A549 (cell line): ENCODE results near the gene MARK3. TPM values are rescaled to one million over a fixed set of nuclear protein-coding genes. Genes with fewer than 3 reads are reported as not detected.
A peak's percentile ranks its signal among the peaks of the same experiment; 100 is the strongest.

Experiments used
- ATAC-seq, 2 experiments: fragments of 200-7000 bp in 1 of 2; fragments of >200 bp in 1 of 2; cut with Nextera tagmentation in 1 of 2; cut with Tn5 transposase in 1 of 2; 3 replicates each; pipeline versions ENCODE4 v1.8.0 to v1.9.1; 2018 to 2020; ENCODE audit warnings: mild to moderate bottlenecking in 1 of 2, moderate library complexity in 1 of 2
- CTCF ChIA-PET: fragments of 300-600 bp; sonication (Branson Sonifier 250); formaldehyde crosslinking; extraction: SDS; loops from one replicate; lab custom pipeline; 2021; ENCODE audit warnings: antibody characterized with exemption, inconsistent platforms; lab: Yijun Ruan, JAX
- POLR2A ChIA-PET: fragments of 350-600 bp; formaldehyde crosslinking; extraction: SDS; loops from one replicate; lab custom pipeline; 2021; ENCODE audit warnings: antibody characterized with exemption, inconsistent platforms; lab: Yijun Ruan, JAX
- DNase-seq, 2 experiments: peaks; one replicate each; pipeline versions ENCODE4 v3.0.0 to v3.0.0-alpha.2; 2011 to 2016; ENCODE audit warnings: low read depth in 1 of 2, low spot score in 1 of 2
- FAIRE-seq: peaks from 2 replicates; lab custom pipeline; 2011; peaks lifted over from hg19 to GRCh38; lab: Jason Lieb, UNC
- H3K27ac ChIP-seq, 2 experiments: fragments of >200 bp; sonication (Bioruptor Twin); formaldehyde crosslinking; 3 replicates each; pipeline ENCODE4 v1.5.1; 2016 to 2017
- H3K4me1 ChIP-seq: fragments of >200 bp; sonication (Bioruptor Twin); formaldehyde crosslinking; 3 replicates; pipeline ENCODE4 v1.6.1; 2016
- H3K4me2 ChIP-seq: fragments of >200 bp; sonication (Bioruptor Twin); formaldehyde crosslinking; 3 replicates; pipeline ENCODE4 v1.6.1; 2016
- H3K4me3 ChIP-seq: fragments of >200 bp; sonication (Bioruptor Twin); formaldehyde crosslinking; 3 replicates; pipeline ENCODE4 v1.5.1; 2016
- H3K9me3 ChIP-seq: fragments of >200 bp; sonication (Bioruptor Twin); formaldehyde crosslinking; 3 replicates; pipeline ENCODE4 v1.6.1; 2016
- CBX8 ChIP-seq: fragments of 200-600 bp; sonication (generic); IDR thresholded peaks from 2 replicates; pipeline ENCODE4 v1.6.1; 2016
- CHD2 ChIP-seq: fragments of 150-350 bp; IDR thresholded peaks from 2 replicates; pipeline ENCODE4 v1.6.1; 2014; ENCODE audit warnings: low read length; ENCODE audit not compliant: partially characterized antibody
- CHD4 ChIP-seq: fragments of 200-600 bp; sonication (generic); IDR thresholded peaks from 2 replicates; pipeline ENCODE4 v1.6.1; 2016; ENCODE audit warnings: antibody characterized with exemption, mild to moderate bottlenecking, borderline replicate concordance
- EP300 ChIP-seq, 2 experiments: fragments of >200 bp; sonication (Bioruptor Twin); formaldehyde crosslinking; IDR thresholded peaks; 2 replicates in 1 of 2; 3 replicates in 1 of 2; pipeline ENCODE4 v1.6.1; 2016 to 2017
- ESRRA ChIP-seq: fragments of 150-350 bp; IDR thresholded peaks from 2 replicates; pipeline ENCODE4 v1.6.1; 2014; ENCODE audit warnings: mild to moderate bottlenecking, low read length, borderline replicate concordance
- FOSB ChIP-seq: fragments of 250-450 bp; sonication (Bioruptor Pico); IDR thresholded peaks from 2 replicates; pipeline ENCODE4 v1.5.0; 2020; ENCODE audit warnings: mild to moderate bottlenecking, moderate library complexity
- GATA3 ChIP-seq: IDR thresholded peaks from 2 replicates; pipeline ENCODE4 v1.6.1; 2012; ENCODE audit warnings: borderline replicate concordance
- HEYL ChIP-seq: fragments of 250-450 bp; sonication (Bioruptor Pico); IDR thresholded peaks from 2 replicates; pipeline ENCODE4 v1.8.0; 2021; ENCODE audit warnings: mild to moderate bottlenecking, moderate library complexity
- HOXA7 ChIP-seq: fragments of 250-450 bp; sonication (Bioruptor Pico); IDR thresholded peaks from 2 replicates; pipeline ENCODE4 v1.5.0; 2020; ENCODE audit warnings: mild to moderate bottlenecking, moderate library complexity
- HOXB13 ChIP-seq: fragments of 250-450 bp; sonication (Bioruptor Pico); IDR thresholded peaks from 2 replicates; pipeline ENCODE4 v1.5.0; 2020; ENCODE audit warnings: low read depth, mild to moderate bottlenecking, moderate library complexity
- JUN ChIP-seq, 2 experiments: fragments of >200 bp; sonication (Bioruptor Twin); formaldehyde crosslinking; IDR thresholded peaks; 2 replicates in 1 of 2; 3 replicates in 1 of 2; pipeline ENCODE4 v1.6.1; 2016 to 2017
- JUNB ChIP-seq: fragments of >200 bp; sonication (Bioruptor Twin); formaldehyde crosslinking; IDR thresholded peaks from 2 replicates; pipeline ENCODE4 v1.6.1; 2016
- NR3C1 ChIP-seq: fragments of >200 bp; sonication (Bioruptor Twin); formaldehyde crosslinking; IDR thresholded peaks from 3 replicates; pipeline ENCODE4 v1.6.1; 2017
- POLR2AphosphoS2 ChIP-seq: conservative IDR thresholded peaks from 2 replicates; pipeline ENCODE4 v1.6.1; 2012; ENCODE audit warnings: low read length, improper control_type of control experiment, inconsistent platforms
- SREBF2 ChIP-seq: fragments of 450-650 bp; IDR thresholded peaks from 2 replicates; pipeline ENCODE4 v1.6.1; 2014; ENCODE audit warnings: mild to moderate bottlenecking, moderate library complexity
- TFCP2L1 ChIP-seq: fragments of 250-450 bp; sonication (Bioruptor Pico); IDR thresholded peaks from 2 replicates; pipeline ENCODE4 v1.5.0; 2021; ENCODE audit warnings: mild to moderate bottlenecking
- WGBS: methylation state at CpG from one replicate; pipeline ENCODE4 v1.1.6; 2017; ENCODE audit errors: missing lambda C conversion rate; 5-methylcytosine and 5-hydroxymethylcytosine counted together
- polyA plus RNA-seq, 4 experiments: library from polyadenylated mRNA; depleted of rRNA in 3 of 4; stranded (reverse); fragments of >200 nt; fragmentation: RNase III in 1 of 4; extraction: RNeasy Plus Mini Kit Qiagen cat#74134 plus additional on column Dnase treatment in 1 of 4; gene quantifications; 2 replicates in 3 of 4; 3 replicates in 1 of 4; pipeline ENCODE4 v1.2.3, GENCODE V29; 2011 to 2017
- TF ChIP-seq, protein P1 (sequence below): fragments of 250-450 bp; sonication (Bioruptor Pico); IDR thresholded peaks from 2 replicates; pipeline ENCODE4 v1.5.0; 2020; ENCODE audit warnings: low read depth, mild to moderate bottlenecking, moderate library complexity
- TF ChIP-seq, protein P2 (sequence below): fragments of 200-600 bp; sonication (generic); IDR thresholded peaks from 2 replicates; pipeline ENCODE4 v1.6.1; 2016; ENCODE audit warnings: antibody characterized with exemption, mild to moderate bottlenecking, moderate library complexity
- TF ChIP-seq, protein P3 (sequence below): IDR thresholded peaks from 2 replicates; pipeline ENCODE4 v1.6.1; 2012
- TF ChIP-seq, protein P4 (sequence below): fragments of >200 bp; sonication (Bioruptor Twin); formaldehyde crosslinking; IDR thresholded peaks from 3 replicates; pipeline ENCODE4 v1.6.1; 2016

MARK3 gene
- polyA plus RNA-seq, 2 of the 4 experiments (the other 2 are of a cell fraction), result 59.7 to 97.6 TPM

DNA sequence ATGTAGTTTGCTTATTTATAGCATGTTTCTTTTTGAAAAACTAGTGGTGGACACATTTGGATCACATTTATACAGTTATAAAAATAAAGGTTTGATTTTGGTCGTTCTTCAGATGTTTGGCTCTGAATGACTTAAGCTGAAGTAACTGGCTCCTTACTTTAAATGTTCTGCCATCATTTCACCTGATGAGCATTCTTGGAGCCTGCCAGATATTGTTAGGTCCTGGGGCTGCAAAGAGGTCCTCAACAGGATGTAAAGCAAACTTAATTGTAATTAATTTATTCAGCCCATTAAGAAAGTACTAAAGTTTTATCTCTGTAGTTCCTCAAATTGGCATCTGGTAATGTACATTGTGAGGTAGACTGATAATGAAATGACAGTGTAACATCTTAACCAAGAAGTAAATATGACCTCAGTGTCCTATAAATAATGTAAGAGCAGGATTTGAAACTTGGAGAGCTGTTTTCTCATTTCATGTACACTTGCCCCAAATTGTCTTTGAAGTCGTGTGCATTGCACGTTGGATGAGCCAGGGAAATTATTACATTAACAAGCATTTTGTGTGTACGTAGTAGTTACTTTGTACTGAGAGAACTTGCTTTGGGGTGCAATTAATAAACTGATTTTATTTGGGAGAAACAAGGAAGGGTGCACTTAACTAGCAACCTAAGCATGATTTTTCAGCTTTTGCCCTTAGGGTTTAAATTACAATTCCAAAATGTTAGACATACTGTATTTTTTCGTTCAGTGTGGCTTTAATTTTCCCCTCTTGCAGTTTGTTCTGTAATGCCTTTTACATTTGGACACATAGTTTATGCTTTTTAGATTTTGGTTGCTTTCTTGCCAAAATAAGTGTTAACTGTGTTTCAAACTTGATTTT lies 43.7 kb upstream of the MARK3 start:
- DNase-seq, result no peak
- CTCF ChIA-PET, result interaction anchor here (0.8 to 2.0 kb wide), 4 partner anchors 20 to 267 kb away, joined by 3 to 6 read pairs (median 4); no protein-coding TSS in a partner anchor
- 78% methylated on average over 5 of the region's 5 CpGs for WGBS
- no peak for FAIRE-seq
- no peaks in the 10 kb centered on the region for H3K9me3 ChIP-seq
- H3K4me1 ChIP-seq, result peaks cover 14% of the 10 kb centered on the region
- no peak overlapping the region for H3K4me3 ChIP-seq
- TF ChIP-seq JUNB (no peak), POLR2AphosphoS2 (peak; percentile 65; the same call in 1 of the 2 replicates)
- TF ChIP-seq, all 56 proteins: peak for 1
- Histone ChIP-seq H3K4me2 (no peak overlapping the region), H3K27ac (no peak overlapping the region)
- POLR2A ChIA-PET, result no interaction called here
- ATAC-seq, result no peak

GRCh38 chr14:103343164-103343879 lies 41.9 kb upstream of the MARK3 start:
- TF ChIP-seq HOXB13, result no peak
- TF ChIP-seq FOSB (CRISPR knock-in tag), result 0 out of 2 replicates have a peak, but pooled peaks have one; percentile 52
- TF ChIP-seq HOXA7 (CRISPR knock-in tag), result peak; percentile 73; the same call in 1 of the 2 replicates
- TF ChIP-seq, protein P1, sequence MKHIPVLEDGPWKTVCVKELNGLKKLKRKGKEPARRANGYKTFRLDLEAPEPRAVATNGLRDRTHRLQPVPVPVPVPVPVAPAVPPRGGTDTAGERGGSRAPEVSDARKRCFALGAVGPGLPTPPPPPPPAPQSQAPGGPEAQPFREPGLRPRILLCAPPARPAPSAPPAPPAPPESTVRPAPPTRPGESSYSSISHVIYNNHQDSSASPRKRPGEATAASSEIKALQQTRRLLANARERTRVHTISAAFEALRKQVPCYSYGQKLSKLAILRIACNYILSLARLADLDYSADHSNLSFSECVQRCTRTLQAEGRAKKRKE (CRISPR knock-in tag), result 0 out of 2 replicates have a peak, but pooled peaks have one; percentile 21
- peak; percentile 61; the same call in 1 of the 2 replicates for TF ChIP-seq TFCP2L1 (CRISPR knock-in tag)
- 88% methylated on average over 4 of the region's 4 CpGs for WGBS
- FAIRE-seq (no peak), DNase-seq (no peak), ATAC-seq (no peak)
- Histone ChIP-seq H3K4me3 (no peak overlapping the region), H3K4me1 (no peaks in the 10 kb centered on the region), H3K27ac (no peak overlapping the region), H3K4me2 (no peak overlapping the region), H3K9me3 (no peaks in the 10 kb centered on the region)
- ChIA-PET POLR2A (interaction anchor here (1.6 to 5.3 kb wide), 2 partner anchors 8 to 11 kb away, joined by 6 to 66 read pairs; partner anchors contain the start of gene EIF5), CTCF (interaction anchor here (0.6 to 3.8 kb wide), 9 partner anchors 11 to 269 kb away, joined by 3 to 27 read pairs (median 5); partner anchors contain the start of gene MARK3)

DNA sequence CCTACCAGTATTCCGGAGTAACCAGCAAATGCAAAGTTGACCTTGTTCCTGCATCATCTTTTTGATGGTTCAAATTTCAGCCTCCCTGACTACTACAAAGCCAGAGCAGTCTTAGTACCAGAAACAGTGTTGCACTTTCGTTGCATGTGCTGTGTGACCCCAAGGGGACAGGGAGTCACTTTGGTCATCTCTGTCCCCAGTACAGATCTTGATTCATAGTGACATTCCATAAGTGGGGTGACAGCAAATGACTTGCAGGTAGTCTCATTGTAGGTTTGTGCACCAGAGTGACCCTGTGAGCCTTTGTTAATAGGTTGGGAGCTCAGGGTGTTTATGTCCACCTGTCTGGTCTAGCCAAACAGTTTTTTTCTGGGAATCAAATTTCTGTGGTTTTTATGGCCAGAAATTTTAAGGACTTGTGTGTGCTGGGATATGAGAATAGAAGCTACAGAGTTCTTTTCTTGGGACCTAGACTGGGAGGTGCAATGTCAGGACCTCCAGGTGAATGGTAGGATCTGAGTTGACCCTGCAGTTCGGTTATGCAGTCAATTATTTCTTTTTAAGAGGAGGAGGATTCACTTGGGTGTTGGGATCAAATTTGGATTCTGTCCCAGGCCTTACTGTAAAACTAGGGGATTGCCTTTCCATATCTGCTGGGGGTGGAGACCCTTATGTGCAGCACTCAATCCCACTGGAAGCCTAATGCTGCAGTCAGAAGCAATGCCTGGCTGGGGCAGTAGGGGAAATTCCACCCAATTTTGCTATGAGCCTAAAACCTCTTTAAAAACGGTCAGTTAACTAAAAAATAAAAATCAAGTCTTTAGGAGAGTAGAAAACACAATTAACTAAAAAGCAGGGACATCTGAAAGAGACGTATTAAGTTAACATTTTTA lies 41.1 kb upstream of the MARK3 start:
- FAIRE-seq (no peak), ATAC-seq (no peak), DNase-seq (no peak)
- Histone ChIP-seq H3K27ac (no peak overlapping the region), H3K4me3 (no peak overlapping the region), H3K4me2 (no peak overlapping the region), H3K4me1 (no peaks in the 10 kb centered on the region), H3K9me3 (no peaks in the 10 kb centered on the region)
- POLR2A ChIA-PET, result interaction anchor here (1.1 to 5.3 kb wide), 4 partner anchors 9 to 240 kb away, joined by 3 to 66 read pairs (median 5); partner anchors contain the start of gene EIF5
- CTCF ChIA-PET, result interaction anchor here (0.6 to 3.8 kb wide), 12 partner anchors 8 to 649 kb away, joined by 3 to 27 read pairs (median 5); partner anchors contain the start of gene MARK3
- WGBS, result 83% methylated on average over 5 of the region's 5 CpGs
- no peak for TF ChIP-seq GATA3
- no peak for TF ChIP-seq JUNB
- TF ChIP-seq EP300 (IDR thresholded peaks at IDR 0.05), result no peak
- no peak for TF ChIP-seq SREBF2
- no peak for TF ChIP-seq HOXB13
- TF ChIP-seq CHD2, result no peak
- TF ChIP-seq HEYL, result no peak
- no peak for TF ChIP-seq CHD4
- 0 out of 5 replicates have a peak, but pooled peaks of 1 of the 2 experiments have one; percentile 3 for TF ChIP-seq JUN (IDR thresholded peaks at IDR 0.05)
- no peak for TF ChIP-seq FOSB (CRISPR knock-in tag)
- TF ChIP-seq, protein P2, sequence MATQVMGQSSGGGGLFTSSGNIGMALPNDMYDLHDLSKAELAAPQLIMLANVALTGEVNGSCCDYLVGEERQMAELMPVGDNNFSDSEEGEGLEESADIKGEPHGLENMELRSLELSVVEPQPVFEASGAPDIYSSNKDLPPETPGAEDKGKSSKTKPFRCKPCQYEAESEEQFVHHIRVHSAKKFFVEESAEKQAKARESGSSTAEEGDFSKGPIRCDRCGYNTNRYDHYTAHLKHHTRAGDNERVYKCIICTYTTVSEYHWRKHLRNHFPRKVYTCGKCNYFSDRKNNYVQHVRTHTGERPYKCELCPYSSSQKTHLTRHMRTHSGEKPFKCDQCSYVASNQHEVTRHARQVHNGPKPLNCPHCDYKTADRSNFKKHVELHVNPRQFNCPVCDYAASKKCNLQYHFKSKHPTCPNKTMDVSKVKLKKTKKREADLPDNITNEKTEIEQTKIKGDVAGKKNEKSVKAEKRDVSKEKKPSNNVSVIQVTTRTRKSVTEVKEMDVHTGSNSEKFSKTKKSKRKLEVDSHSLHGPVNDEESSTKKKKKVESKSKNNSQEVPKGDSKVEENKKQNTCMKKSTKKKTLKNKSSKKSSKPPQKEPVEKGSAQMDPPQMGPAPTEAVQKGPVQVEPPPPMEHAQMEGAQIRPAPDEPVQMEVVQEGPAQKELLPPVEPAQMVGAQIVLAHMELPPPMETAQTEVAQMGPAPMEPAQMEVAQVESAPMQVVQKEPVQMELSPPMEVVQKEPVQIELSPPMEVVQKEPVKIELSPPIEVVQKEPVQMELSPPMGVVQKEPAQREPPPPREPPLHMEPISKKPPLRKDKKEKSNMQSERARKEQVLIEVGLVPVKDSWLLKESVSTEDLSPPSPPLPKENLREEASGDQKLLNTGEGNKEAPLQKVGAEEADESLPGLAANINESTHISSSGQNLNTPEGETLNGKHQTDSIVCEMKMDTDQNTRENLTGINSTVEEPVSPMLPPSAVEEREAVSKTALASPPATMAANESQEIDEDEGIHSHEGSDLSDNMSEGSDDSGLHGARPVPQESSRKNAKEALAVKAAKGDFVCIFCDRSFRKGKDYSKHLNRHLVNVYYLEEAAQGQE, result 0 out of 2 replicates have a peak, but pooled peaks have one; percentile 8
- no peak for TF ChIP-seq ESRRA
- TF ChIP-seq, protein P3, sequence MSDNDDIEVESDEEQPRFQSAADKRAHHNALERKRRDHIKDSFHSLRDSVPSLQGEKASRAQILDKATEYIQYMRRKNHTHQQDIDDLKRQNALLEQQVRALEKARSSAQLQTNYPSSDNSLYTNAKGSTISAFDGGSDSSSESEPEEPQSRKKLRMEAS, result no peak
- no peak for TF ChIP-seq NR3C1
- TF ChIP-seq, protein P4, sequence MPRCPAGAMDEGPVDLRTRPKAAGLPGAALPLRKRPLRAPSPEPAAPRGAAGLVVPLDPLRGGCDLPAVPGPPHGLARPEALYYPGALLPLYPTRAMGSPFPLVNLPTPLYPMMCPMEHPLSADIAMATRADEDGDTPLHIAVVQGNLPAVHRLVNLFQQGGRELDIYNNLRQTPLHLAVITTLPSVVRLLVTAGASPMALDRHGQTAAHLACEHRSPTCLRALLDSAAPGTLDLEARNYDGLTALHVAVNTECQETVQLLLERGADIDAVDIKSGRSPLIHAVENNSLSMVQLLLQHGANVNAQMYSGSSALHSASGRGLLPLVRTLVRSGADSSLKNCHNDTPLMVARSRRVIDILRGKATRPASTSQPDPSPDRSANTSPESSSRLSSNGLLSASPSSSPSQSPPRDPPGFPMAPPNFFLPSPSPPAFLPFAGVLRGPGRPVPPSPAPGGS, result no peak
- no peak for TF ChIP-seq CBX8
